Stimulated activated CD4-positive, alpha-beta T cell treated with anti-CD3 and anti-CD28 coated beads, Interleukin-2, amount 100 ng/mL, for 4 hours (primary cell): ENCODE results near the gene SPN.
"Not testable (repeated sequence)": the region's sequence is repeated elsewhere in the genome, so short reads cannot be mapped to it uniquely, and the experiment has no call there.

Source experiments
- DNase-seq: peaks from one replicate; pipeline ENCODE4 v3.0.0-alpha.2; 2020; ENCODE audit warnings: low read depth

The SPN gene, protein sequence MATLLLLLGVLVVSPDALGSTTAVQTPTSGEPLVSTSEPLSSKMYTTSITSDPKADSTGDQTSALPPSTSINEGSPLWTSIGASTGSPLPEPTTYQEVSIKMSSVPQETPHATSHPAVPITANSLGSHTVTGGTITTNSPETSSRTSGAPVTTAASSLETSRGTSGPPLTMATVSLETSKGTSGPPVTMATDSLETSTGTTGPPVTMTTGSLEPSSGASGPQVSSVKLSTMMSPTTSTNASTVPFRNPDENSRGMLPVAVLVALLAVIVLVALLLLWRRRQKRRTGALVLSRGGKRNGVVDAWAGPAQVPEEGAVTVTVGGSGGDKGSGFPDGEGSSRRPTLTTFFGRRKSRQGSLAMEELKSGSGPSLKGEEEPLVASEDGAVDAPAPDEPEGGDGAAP

DNA sequence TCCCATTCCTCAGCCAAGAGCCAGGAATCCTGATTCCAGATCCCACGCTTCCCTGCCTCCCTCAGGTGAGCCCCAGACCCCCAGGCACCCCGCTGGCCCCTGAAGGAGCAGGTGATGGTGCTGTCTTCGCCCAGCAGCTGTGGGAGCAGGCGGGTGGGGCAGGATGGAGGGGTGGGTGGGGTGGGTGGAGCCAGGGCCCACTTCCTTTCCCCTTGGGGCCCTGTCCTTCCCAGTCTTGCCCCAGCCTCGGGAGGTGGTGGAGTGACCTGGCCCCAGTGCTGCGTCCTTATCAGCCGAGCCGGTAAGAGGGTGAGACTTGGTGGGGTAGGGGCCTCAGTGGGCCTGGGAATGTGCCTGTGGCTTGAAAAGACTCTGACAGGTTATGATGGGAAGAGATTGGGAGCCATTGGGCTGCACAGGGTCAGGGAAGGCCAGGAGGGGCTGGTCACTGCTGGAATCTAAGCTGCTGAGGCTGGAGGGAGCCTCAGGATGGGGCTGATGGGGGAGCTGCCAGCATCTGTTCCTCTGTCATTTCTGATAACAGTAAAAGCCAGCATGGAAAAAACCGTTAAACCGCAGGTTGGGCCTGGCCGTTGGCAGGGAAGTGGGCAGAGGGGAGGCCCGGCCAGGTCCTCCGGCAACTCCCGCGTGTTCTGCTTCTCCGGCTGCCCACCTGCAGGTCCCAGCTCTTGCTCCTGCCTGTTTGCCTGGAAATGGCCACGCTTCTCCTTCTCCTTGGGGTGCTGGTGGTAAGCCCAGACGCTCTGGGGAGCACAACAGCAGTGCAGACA, at the start of gene SPN:
Gene SPN (plus strand): TSS at position 232 of the 791 bp plus-strand sequence. CDS start 482 bp downstream, at position 714.
- DNase-seq: no peak

DNA sequence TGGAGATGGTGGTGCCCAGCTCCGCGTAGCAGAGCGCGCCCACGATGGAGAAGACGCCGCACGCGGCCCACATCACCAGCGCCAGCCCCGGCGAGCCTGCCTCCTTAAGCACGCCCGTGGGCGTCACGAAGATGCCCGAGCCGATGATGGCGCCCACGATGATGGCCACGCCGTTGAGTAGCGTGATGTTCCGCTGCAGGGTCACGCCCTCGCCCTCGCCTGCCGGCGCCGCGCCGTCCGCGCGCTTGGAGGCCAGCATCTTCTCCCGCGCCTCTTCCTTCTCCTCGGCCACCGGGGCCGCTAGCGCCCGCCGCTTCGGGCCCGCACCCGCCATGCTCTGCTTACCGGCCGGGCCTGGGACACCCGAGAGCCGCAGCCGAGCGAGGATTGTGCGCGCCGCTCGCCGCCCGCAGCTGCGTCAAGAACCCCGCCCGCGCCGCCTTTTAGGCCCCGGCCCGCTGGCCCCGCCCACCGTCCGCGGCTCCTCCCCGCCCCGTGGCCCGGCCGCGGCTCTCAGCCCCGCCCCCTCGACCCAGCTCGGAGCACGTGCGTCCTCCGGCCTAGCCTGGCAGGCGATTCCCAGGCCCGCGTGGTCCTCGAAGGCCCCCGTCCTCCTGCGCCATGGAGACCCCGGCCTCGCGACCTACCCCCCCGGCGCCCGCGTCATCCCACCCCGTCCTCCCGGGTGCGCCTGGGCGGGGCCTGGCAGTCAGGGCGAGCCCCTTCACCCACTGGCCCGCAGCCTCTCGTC, 49.6 kb upstream of the SPN start:
- peak; percentile 91 for DNase-seq

DNA sequence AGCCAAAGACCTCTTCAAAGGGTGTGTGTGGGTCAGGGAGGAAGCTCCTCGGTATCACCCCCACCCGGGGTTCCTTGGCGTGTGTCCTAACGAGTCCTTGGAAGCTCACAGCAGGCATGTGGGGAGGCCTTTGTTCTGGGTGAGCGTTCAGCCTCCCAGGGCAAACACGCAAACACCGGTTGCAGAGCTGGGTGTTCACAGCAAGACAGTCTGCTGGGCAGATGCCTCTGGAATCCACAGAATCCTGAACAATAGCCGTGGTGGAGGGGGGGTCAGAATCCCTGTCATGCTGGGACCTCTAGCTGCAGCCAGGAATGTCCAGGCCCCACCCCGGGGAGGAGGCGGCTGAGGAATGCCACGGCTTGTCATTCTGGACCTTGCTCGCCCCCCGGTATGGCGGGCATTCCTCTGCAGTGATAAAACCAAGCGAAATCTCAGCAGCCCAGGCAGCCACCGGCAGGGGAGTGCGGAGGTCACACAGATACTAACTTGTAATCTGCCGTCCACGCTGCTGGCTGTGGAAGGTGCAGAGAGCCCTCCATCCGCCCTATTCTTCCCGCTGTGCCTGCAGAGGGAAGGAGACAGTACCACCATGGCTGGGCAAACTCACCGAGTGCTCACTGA, 48.2 kb upstream of the SPN start:
- DNase-seq: not testable (repeated sequence)

DNA sequence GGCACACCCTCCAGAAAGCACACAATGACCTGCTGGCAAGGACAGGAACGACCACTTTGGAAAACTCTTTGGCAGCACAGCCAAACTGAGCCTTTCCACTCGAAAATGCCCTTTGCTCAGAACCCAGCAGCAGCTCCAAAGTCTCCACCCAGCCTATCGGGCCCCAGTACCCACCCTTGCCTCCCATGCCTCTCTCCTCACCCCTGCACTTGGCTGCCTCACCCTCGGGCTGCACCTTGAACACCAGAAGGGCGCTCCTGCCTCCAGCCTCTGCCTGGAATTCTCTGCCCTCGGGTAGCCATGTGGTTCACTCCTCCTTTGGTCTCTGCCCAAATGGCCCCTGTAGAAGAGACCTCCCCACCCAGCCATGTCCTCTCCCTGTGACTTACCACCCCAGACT, 46.9 kb upstream of the SPN start:
- DNase-seq: not testable (repeated sequence)

DNA sequence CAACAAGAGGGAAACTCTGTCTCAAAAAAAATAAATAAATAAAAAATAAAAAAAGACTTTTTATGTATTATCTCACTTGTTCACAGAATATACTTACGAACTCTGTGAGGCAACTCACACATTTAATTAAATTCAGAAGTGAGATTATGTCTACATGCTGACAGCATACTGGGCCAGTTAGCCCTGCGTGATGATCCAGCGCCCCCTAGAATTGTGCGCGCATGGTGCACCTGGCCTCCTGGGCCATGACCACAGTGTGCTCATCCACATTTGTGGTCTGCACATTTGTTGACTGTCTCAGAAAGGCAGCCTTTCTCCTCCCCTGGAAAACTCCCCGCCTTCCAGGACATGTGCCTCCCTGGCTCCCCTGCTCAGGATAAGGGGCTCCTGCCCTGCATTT, 42.5 kb upstream of the SPN start:
- DNase-seq: peak; percentile 29

DNA sequence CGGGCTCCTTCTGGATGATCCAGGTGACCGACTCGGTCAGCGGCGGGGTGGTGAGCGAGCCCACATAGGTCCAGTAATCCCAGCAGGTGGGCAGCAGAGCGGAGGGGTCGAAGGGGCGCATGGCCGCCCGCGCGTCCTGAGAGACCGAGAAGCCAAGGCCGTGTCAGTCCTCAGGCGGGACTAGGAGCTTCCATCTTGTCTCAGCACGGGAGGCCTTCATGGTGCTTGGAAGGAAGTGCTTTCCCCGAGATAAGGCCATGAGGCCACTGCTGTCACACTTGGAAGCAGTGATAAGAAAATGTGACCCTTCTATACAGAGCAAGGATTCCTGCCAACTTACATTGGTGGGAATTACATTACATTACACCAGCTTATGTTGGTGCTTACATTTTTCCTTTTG, 40.3 kb upstream of the SPN start:
- not testable (repeated sequence) for DNase-seq

DNA sequence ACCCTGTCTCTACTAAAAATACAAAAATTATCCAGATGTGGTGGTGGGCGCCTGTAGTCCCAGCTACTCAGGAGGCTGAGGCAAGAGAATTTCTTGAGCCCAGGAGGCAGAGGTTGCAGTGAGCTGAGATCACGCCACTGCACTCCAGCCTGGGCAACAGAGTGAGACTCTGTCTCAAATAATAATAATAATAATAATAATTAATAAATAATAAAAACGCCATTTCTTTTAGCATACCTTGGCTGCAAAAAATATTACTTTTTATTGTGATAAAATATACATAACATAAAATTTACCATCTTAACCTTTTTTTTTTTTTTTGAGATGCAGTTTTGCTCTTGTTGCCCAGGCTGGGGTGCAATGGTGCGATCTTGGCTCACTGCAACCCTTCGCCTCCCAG, 39.8 kb upstream of the SPN start:
- not testable (repeated sequence) for DNase-seq

DNA sequence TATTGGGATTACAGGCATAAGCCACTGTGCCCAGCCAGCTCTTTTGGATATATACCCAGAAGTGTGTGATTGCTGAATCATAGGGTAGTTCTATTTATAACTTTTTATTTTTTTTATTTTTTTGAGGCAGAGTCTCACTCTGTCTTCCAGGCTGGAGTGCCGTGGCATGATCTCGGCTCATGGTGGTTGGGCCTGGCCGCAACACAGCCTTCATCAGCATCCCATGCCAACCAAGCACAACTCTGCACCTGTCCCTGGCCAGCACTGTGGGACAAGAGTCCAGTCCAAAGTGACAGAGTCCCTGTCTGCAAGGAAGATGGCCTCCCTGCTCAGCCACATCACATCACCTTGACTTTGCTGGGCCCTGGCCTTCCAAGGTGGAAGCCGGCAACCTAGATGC, 37.9 kb upstream of the SPN start:
- DNase-seq: not testable (repeated sequence)

DNA sequence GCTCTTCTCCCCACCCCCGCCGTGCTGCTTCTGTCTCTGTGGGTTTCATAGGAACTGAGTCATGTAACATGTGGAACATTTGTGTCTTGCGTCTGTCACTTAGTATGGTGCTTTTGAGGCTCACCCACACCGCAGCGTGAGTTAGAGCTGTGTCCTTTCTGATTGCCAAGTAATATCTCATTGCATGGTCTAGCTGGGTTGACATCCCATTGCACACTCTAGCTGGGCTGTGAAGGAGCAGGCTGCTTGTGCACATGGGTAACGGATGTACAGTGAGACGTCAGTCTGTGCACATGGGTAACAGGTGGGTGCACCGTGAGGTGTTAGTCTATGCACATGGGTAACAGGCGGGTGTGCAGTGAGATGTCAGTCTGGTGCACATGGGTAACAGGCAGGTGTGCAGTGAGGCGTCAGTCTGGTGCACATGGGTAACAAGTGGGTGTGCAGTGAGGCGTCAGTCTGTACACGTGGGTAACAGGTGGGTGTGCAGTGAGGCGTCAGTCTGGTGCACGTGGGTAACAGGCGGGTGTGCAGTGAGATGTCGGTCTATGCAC, 36.2 kb upstream of the SPN start:
- DNase-seq: peak; percentile 55

DNA sequence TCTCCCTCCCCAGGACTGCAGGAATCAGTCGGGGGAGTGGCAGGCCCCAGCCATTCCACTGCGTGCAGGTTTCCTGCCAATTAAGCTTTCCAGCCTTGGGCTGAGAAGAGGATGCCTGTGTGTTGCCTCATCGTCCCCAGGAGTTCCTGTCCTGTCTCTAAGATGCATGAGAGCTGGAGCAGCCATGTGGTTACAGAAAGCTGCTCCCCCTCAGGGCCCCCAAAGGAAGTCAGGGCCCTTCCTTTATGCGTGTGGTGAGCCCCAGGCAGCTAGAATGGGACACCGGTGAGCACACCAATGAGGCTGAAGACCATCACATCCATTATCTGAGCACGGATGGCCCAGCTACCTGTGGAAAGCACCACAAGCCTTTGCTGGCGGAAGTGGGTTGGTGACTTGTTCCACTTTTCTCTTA, 35.4 kb upstream of the SPN start:
- DNase-seq: not testable (repeated sequence)

DNA sequence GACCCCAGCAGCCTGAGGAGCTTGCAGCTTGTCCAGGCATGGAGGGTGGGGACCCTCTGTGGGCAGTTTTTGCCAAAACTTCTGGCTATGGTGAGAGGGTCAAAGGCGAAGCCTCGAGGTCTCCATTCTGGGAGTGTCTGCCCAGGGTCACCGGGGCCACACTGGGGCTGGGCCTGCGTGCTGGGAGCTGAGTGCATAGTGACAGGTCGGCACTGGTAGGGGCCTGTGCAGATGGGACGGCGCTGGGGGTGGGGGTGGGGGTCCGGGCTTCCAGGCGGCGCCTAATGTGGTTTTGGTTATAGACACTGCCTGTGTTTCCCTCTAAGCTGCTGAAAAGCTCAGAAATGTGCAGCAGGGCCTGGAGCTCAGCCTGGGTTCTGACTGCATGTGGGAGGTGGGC, 34.3 kb upstream of the SPN start:
- DNase-seq: not testable (repeated sequence)

DNA sequence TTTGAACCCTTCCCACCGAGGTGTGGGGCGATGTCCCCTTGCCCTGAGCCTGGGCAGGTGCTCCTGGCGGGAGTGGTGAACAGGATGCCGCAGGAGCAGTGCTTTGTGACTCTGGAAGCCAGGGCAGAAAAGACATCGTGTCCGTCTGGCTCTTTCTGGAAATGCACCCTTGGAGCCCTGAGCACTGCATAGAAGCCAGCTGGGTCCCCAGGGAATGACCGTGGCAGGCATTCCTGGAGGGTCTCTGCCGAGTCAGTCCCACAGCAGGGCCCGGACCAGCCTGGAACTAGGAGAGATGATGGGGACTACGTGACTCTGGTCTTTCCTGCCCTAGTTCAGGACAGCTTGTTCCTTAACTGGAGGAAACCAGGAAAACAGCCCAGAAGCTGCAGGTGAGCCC, 33.7 kb upstream of the SPN start:
- not testable (repeated sequence) for DNase-seq

DNA sequence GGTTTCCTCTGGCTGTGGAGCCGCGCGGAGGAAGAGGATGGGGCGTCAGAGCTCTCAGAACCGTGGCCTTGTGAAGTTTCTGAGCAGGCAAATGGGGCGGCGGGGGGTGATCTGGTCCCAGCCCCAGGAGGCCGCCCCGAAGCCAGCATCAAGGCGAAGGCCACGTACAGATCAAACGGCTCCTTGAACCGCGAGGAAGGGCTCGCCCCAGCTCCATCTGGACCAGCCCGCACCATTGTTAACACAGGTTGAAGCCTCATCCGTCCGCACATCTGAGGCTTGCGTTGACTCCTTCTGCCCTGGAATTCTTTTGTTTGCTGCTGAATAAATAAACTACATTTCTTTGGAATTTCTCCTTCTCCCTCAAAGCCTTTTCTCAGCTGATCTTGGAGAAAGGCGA, 31.4 kb upstream of the SPN start:
- DNase-seq: not testable (repeated sequence)

DNA sequence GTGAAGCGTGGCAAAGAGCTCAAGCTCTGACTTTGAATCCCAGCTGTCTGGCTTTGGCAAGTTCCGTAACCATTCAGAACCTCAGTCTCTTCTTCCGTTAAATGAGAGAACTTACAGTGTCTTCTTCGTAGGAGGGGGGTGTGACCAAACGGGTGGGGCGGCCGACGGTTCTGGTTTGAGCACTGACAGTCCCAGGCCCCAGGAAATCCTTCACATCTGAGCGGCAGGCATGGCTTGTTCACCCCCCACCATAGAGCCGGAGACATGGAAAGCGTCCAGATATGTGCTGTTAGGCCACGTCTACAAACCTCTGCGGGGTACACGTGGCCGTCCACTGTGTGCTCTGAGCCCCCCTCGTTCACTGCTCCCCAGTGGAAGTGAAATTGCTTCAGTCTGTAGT, 27.1 kb upstream of the SPN start:
- DNase-seq: not testable (repeated sequence)

DNA sequence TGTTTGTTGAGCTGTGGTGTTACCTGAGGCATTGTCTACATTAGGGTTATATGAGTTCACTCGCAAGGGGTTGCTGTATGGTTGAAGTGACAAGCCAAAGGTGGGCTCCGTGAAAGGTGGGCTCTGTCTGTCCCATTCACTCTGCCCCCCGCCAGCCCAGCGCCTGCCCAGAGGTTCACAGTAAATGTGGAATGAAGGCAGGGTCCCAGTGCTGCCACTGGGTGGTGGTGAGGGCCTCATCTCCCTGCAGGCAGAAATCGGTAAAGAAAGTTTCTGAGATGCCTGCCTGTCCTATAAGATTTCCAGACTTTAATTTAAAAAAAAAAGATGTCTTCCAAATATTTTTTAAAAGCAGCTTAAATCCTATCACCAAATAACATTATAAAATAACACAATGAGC, 26.7 kb upstream of the SPN start:
- DNase-seq: not testable (repeated sequence)

DNA sequence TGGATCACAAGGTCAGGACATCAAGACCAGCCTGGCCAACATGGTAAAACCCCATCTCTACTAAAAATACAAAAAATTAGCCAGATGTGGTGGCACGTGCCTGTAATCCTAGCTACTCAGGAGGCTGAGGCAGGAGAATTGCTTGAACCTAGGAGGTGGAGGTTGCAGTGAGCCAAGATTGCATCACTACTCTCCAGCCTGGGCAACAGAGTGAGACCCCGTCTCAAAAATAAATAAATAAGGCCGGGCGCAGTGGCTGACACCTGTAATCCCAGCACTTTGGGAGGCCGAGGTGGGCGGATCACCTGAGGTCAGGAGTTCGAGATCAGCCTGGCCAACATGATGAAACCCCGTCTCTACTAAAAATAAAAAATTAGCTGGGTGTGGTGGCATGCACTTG, 24.3 kb upstream of the SPN start:
- DNase-seq: not testable (repeated sequence)

DNA sequence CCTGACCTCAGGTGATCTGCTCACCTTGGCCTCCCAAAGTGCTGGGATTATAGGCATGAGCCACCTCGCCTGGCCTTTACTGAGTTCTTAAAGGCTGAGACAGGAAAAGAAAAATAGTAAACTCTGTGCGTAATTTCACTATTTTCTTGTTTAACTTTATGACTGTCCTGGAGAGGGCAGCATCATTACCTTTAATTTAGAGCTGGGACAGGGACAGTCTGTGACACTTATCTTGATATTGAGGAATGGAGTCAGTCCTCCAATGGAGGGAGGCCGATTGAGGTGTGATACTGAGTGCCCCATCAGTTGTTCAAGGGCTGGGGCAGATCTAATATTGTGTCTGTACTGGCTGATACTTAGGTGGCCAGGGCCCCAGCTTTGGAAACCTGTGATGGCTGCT, 21.5 kb upstream of the SPN start:
- DNase-seq: no peak

DNA sequence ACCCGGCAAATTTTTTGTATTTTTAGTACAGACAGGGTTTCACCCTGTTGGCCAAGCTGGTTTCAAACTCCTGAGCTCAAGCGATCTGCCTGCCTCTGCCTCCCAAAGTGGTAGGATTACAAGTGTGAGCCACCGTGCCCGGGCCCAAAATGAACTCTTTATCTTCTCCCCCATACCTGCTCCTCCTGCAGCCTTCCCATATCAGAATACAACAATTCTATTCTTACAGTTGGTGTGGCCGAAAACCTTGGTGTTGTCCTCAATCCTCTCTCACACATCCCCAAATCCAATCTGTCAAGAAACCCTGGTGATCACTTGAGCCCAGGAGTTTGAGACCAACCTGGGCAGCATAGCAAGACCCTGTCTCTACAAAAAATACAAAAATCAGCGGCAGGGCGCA, 19.5 kb upstream of the SPN start:
- DNase-seq: no peak

DNA sequence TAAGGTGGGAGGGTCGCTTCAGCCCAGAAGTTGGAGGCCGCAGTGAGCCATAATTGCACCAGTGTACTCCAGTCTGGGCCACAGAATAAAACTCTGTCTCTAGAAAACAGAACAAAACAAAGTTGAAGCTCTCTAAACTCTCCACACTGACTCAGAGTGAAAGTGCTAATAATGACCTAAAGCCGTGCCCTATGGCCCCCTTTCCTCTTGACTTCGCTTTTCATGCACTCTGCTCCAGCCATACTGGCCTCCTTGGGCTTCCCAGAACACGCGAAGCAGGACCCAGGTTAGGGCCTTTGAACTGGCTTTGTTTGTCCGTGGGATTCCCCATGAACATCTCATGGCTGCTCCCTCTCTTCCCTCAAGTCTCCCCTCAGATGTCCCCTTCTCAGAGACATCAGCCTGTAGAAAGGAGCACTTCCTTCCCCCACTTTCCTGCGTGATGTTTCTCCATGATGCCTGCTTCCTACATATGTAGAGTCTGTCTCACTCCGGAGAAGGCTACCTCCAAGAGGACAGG, 18.6 kb upstream of the SPN start:
- DNase-seq: no peak

DNA sequence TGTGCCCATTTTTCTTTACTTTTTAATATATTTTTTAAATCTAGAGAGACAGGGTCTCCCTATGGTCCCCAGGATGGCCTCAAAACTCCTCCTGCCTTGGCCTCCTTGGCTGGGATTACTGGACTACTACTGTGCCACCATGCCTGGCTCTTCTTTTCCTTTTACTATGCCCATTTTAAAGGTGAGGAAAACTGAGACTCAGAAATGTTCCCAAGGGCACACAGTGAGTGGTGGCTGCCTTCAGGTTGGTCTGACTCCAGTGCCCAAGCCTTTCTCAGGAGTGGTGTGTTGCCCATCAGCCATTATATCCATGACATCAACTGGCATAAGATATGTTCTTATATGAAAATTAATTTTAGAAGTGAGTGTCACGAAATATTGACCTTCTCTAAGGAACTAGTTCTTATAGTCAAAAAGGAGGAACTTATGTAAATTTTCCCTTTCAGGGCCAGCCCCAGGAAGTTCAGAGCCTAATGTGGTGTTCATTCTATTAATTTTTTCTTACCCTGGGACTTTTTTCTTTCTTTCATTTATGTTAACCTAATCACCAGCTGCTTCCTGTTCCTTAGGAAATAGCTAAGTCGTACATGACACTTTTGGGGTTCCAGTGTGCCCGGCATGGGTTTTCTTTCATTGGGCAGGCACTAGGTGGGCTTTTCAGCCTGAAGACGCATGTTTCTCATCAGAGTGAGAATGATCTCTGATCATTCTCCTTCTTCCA, 17.9 kb upstream of the SPN start:
- DNase-seq: no peak

DNA sequence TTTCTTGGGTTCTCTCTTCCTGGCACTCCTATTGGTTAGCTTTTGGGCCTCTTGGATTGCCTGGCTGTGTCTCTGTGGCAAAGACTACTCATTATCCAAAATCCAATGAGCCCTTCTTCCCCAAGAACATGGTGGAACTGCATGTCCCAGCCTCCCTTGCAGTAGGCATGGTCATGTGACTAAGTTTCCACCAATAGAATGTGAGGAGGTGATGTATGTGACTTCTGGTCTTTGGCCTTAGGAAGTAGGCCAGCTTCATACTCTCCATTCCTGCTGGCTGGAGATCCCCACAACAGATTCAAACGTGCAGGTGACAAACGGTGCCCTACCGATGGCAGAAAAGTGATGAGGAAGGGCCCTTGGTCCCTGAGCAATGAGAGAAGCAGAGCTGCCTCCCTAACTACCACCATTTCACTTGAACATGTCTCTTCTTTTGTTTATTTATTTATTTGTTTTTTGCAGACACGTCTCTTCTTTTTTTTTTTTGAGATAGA, 17.3 kb upstream of the SPN start:
- no peak for DNase-seq
